Panc1 (cell line): ENCODE measurements around the gene GNE. TPM values are rescaled to one million over a fixed set of nuclear protein-coding genes. Genes with fewer than 3 reads are reported as not detected.

Experiments
- ATAC-seq: fragments of 200-7000 bp; cut with Tn5 transposase; 2 replicates; pipeline ENCODE4 v1.9.1; 2020; ENCODE audit warnings: mild to moderate bottlenecking, moderate library complexity
- BruUV-seq: library from RNA; stranded (reverse); fragments of 400-500 nt; replicated peaks from 2 replicates; lab custom pipeline; 2021; lab: Mats Ljungman, UMichigan
- CTCF ChIA-PET: fragments of 300-600 bp; sonication (Branson Sonifier 250); formaldehyde crosslinking; loops from one replicate; lab custom pipeline; 2022; ENCODE audit warnings: antibody characterized with exemption; lab: Charles Lee
- POLR2A ChIA-PET: fragments of 300-600 bp; sonication (Branson Sonifier 250); formaldehyde crosslinking; loops from one replicate; lab custom pipeline; 2022; ENCODE audit warnings: antibody characterized with exemption; lab: Charles Lee
- DNase-seq: peaks from one replicate; pipeline ENCODE4 v3.0.0-alpha.2; 2010; ENCODE audit warnings: low read depth, low spot score
- H3K27ac ChIP-seq: 2 replicates; pipeline ENCODE4 v1.5.1; 2011; ENCODE audit warnings: mild to moderate bottlenecking, low read length, inconsistent platforms
- H3K27me3 ChIP-seq: fragments of 200-500 bp; sonication (Bioruptor generic); 2 replicates; pipeline ENCODE4 v1.6.0; 2014; ENCODE audit warnings: low read length, inconsistent platforms; ENCODE audit not compliant: control insufficient read depth, insufficient read depth
- H3K36me3 ChIP-seq: fragments of 200-500 bp; sonication (Bioruptor generic); 2 replicates; pipeline ENCODE4 v1.5.1; 2014; ENCODE audit warnings: inconsistent platforms, mild to moderate bottlenecking, low read length, moderate library complexity; ENCODE audit not compliant: control insufficient read depth, insufficient read depth
- H3K4me1 ChIP-seq: 2 replicates; pipeline ENCODE4 v1.5.1; 2011; ENCODE audit warnings: inconsistent platforms, mild to moderate bottlenecking, low read length, moderate library complexity; ENCODE audit not compliant: control insufficient read depth, insufficient read depth
- H3K4me3 ChIP-seq, 2 experiments: 2 replicates each; pipeline ENCODE4 v1.5.1; 2011 to 2012; ENCODE audit warnings: low read depth in 2 of 2, low read length in 2 of 2, mild to moderate bottlenecking in 2 of 2, inconsistent platforms in 1 of 2, moderate library complexity in 1 of 2
- H3K9me3 ChIP-seq: fragments of 200-500 bp; sonication (Bioruptor generic); 2 replicates; pipeline ENCODE4 v1.5.1; 2014; ENCODE audit warnings: low read depth, mild to moderate bottlenecking, inconsistent platforms, low read length, moderate library complexity; ENCODE audit not compliant: control insufficient read depth, insufficient read depth
- POLR2AphosphoS5 ChIP-seq: IDR thresholded peaks from 2 replicates; pipeline ENCODE4 v1.6.1; 2012; ENCODE audit warnings: mild to moderate bottlenecking, low read depth, low read length, moderate library complexity
- SIN3A ChIP-seq: IDR thresholded peaks from 2 replicates; pipeline ENCODE4 v1.6.1; 2012; ENCODE audit warnings: low read depth, mild to moderate bottlenecking, low read length, moderate library complexity, borderline replicate concordance; ENCODE audit not compliant: insufficient read depth
- TCF7L2 ChIP-seq: IDR thresholded peaks from 2 replicates; pipeline ENCODE4 v1.6.1; 2011; ENCODE audit warnings: mild to moderate bottlenecking, low read depth, low read length, inconsistent platforms
- in situ Hi-C: cut with HindIII; loops from 2 replicates; pipeline ENCODE4 v1.10.0; 2016; ENCODE audit warnings: low sequenced_read_pairs, low pct_unique_long_range_greater_than_20kb
- intact Hi-C: fragments of 100-400 bp; cut with micrococcal nuclease; formaldehyde crosslinking; loops from one replicate; pipeline ENCODE4 v1.10.0; 2022; ENCODE audit not compliant: unreplicated experiment
- total RNA-seq: library from RNA; stranded (reverse); gene quantifications from one replicate; pipeline ENCODE4 v1.2.1, GENCODE V29; 2021; ENCODE audit not compliant: unreplicated experiment
- TF ChIP-seq, protein P1 (sequence below), 2 experiments: IDR thresholded peaks; 2 replicates each; pipeline ENCODE4 v1.6.1; 2011 to 2012; ENCODE audit warnings: low read depth in 2 of 2, control low read depth in 1 of 2, low read length in 1 of 2, mild to moderate bottlenecking in 1 of 2, moderate library complexity in 1 of 2; ENCODE audit not compliant: insufficient read depth in 1 of 2
- TF ChIP-seq, protein P2 (sequence below): fragments of 450-650 bp; IDR thresholded peaks from 2 replicates; pipeline ENCODE4 v1.5.1; 2017; ENCODE audit warnings: mild to moderate bottlenecking

GNE gene
- total RNA-seq, 1 experiment from 2014 or later, result 107 TPM

DNA sequence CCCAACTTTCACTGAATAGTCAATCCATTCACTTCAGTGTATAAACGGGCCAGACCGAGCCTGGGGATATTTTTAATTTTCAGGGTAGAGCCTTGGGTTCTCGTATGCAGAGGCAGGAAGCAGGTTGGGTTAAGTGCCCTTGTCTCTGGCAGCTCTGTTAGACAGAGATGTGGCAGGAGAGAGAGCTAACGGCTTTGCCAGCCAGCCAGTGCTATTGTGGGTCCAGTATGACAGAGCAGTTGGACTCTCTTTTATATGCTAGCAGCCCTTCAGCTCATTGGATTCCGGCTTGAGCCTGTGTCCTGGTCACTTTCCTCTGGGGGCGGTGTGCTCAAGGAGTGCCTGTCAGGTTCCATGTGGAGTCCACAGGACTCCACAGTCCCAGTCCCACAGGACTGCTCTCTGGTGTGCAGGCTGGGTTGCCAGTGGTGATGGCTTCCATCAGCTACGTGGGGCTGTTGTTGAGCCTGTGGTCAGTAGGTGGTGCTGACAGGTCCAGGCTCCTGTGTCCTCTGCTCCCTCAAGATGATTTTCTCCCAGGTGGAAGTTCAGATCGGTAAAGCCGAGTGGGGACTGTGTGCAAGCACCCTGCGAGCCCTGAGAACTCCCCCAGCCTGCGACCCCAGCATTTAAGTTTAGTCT, 53.2 kb downstream of the GNE start:
- intact Hi-C loops (no loop called here), in situ Hi-C loops (no loop called here)
- DNase-seq, result no peak
- Histone ChIP-seq H3K36me3 (peaks cover 79% of the 10 kb centered on the region), H3K9me3 (no peaks in the 10 kb centered on the region), H3K27ac (no peak overlapping the region), H3K27me3 (no peaks in the 10 kb centered on the region), H3K4me1 (peaks cover 11% of the 10 kb centered on the region; the same call in 1 of the 2 replicates), H3K4me3 (no peak overlapping the region)
- TF ChIP-seq TCF7L2 (no peak), POLR2AphosphoS5 (no peak), SIN3A (no peak)
- TF ChIP-seq, protein P1, sequence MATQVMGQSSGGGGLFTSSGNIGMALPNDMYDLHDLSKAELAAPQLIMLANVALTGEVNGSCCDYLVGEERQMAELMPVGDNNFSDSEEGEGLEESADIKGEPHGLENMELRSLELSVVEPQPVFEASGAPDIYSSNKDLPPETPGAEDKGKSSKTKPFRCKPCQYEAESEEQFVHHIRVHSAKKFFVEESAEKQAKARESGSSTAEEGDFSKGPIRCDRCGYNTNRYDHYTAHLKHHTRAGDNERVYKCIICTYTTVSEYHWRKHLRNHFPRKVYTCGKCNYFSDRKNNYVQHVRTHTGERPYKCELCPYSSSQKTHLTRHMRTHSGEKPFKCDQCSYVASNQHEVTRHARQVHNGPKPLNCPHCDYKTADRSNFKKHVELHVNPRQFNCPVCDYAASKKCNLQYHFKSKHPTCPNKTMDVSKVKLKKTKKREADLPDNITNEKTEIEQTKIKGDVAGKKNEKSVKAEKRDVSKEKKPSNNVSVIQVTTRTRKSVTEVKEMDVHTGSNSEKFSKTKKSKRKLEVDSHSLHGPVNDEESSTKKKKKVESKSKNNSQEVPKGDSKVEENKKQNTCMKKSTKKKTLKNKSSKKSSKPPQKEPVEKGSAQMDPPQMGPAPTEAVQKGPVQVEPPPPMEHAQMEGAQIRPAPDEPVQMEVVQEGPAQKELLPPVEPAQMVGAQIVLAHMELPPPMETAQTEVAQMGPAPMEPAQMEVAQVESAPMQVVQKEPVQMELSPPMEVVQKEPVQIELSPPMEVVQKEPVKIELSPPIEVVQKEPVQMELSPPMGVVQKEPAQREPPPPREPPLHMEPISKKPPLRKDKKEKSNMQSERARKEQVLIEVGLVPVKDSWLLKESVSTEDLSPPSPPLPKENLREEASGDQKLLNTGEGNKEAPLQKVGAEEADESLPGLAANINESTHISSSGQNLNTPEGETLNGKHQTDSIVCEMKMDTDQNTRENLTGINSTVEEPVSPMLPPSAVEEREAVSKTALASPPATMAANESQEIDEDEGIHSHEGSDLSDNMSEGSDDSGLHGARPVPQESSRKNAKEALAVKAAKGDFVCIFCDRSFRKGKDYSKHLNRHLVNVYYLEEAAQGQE (IDR thresholded peaks at IDR 0.05; ENCODE audit: insufficient read depth in 1 of 2, low read depth in 2 of 2, low read length in 1 of 2), result no peak
- TF ChIP-seq, protein P2, sequence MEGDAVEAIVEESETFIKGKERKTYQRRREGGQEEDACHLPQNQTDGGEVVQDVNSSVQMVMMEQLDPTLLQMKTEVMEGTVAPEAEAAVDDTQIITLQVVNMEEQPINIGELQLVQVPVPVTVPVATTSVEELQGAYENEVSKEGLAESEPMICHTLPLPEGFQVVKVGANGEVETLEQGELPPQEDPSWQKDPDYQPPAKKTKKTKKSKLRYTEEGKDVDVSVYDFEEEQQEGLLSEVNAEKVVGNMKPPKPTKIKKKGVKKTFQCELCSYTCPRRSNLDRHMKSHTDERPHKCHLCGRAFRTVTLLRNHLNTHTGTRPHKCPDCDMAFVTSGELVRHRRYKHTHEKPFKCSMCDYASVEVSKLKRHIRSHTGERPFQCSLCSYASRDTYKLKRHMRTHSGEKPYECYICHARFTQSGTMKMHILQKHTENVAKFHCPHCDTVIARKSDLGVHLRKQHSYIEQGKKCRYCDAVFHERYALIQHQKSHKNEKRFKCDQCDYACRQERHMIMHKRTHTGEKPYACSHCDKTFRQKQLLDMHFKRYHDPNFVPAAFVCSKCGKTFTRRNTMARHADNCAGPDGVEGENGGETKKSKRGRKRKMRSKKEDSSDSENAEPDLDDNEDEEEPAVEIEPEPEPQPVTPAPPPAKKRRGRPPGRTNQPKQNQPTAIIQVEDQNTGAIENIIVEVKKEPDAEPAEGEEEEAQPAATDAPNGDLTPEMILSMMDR, result no peak
- POLR2A ChIA-PET, result no interaction called here
- CTCF ChIA-PET, result interaction anchor here (1.2 kb wide), 1 partner anchor 13 kb away, joined by 4 read pairs; no protein-coding TSS in a partner anchor
- BruUV-seq, result no TSS peak
- peak; percentile 84 for ATAC-seq

DNA sequence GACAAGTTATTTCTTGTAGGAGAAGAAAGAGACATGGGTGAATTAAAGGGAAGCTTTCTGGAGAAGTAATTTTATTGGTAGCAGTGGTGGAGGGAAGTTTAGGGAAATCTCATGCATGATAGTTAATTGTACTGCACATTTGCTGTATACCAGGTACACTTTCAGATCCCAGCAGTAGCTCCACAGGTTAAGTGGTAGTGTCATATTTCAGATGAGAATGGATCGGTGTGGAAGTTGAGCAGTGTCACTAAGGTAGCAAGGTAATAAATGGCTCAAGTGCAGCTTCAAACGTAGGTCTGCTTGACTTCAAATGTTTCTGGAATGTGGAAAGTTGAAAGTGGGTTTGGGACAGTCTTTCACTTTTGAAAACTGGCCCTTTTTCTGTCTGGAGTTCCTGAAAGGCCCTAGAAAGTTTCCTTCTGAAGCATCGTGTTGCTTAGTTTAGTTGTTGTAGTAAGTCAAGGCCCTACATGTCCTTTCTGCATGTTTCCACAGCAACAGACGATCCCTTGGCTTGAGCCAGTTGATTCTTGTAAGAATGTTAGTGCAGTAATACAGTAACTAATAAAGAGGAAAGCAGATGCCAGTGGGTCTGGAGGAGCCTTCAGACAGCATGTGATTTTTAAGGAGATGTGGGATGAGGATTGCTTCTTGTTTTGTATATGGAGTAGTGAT, 63.8 kb downstream of the GNE start:
- no peak overlapping the region for H3K27ac ChIP-seq
- ATAC-seq (no peak), DNase-seq (no peak)
- intact Hi-C loops (no loop called here), in situ Hi-C loops (no loop called here)
- ChIA-PET CTCF (no interaction called here), POLR2A (no interaction called here)
- H3K4me3 ChIP-seq, result 0 out of 4 replicates have a peak overlapping the region, but pooled peaks of 1 of the 2 experiments have one; percentile 9
- no TSS peak for BruUV-seq
- no peaks in the 10 kb centered on the region for H3K27me3 ChIP-seq
- no peaks in the 10 kb centered on the region for H3K9me3 ChIP-seq
- H3K4me1 ChIP-seq, result peaks cover 30% of the 10 kb centered on the region
- no peak for TF ChIP-seq TCF7L2
- TF ChIP-seq SIN3A, result no peak
- TF ChIP-seq POLR2AphosphoS5, result no peak
- TF ChIP-seq, protein P1 (IDR thresholded peaks at IDR 0.05; ENCODE audit: insufficient read depth in 1 of 2, low read depth in 2 of 2, low read length in 1 of 2), result no peak
- TF ChIP-seq, protein P2, result no peak
- peaks cover 23% of the 10 kb centered on the region for H3K36me3 ChIP-seq
